Testis (tissue), 3 donors: Measurements from ENCODE around the gene BPIFA1. TPM values are rescaled to one million over a fixed set of nuclear protein-coding genes. Genes with fewer than 3 reads are reported as not detected.

ENCODE experiments used
- DNase-seq: peaks from one replicate; pipeline ENCODE4 v3.0.0-alpha.2; 2019
- H3K27ac ChIP-seq, 2 donors: fragments of 200-600 bp; sonication (generic); one replicate each; pipeline ENCODE4 v1.5.1; 2019
- H3K27me3 ChIP-seq: fragments of 200-600 bp; sonication (generic); one replicate; pipeline ENCODE4 v1.5.1; 2019
- H3K36me3 ChIP-seq: fragments of 200-600 bp; sonication (generic); one replicate; pipeline ENCODE4 v1.5.1; 2017; ENCODE audit warnings: low read depth; ENCODE audit errors: missing control alignments
- H3K4me1 ChIP-seq: fragments of 200-600 bp; sonication (generic); one replicate; pipeline ENCODE4 v1.5.1; 2019
- H3K4me3 ChIP-seq, 2 donors: fragments of 200-600 bp; sonication (generic); one replicate each; pipeline ENCODE4 v1.5.1; 2017 to 2019
- H3K9me3 ChIP-seq: fragments of 200-600 bp; sonication (generic); one replicate; pipeline ENCODE4 v1.5.1; 2017
- CTCF ChIP-seq, 3 experiments: fragments of 450-650 bp in 2 of 3; fragments of 200-600 bp in 1 of 3; sonication (generic) in 1 of 3; IDR thresholded peaks; one replicate each; pipeline ENCODE4 v1.5.1; 2016 to 2019; ENCODE audit warnings: antibody characterized with exemption in 3 of 3, mild to moderate bottlenecking in 2 of 3, moderate library complexity in 1 of 3
- POLR2A ChIP-seq: fragments of 450-650 bp; IDR thresholded peaks from one replicate; pipeline ENCODE4 v1.6.1; 2017; ENCODE audit warnings: antibody characterized with exemption, mild to moderate bottlenecking, moderate library complexity
- WGBS, 2 donors: methylation state at CpG; one replicate each; pipeline ENCODE4 v1.1.5; 2018; 5-methylcytosine and 5-hydroxymethylcytosine counted together
- intact Hi-C: fragments of 100-400 bp; cut with DNase I; formaldehyde crosslinking; loops from one replicate; pipeline ENCODE4 v1.15.1; 2023; ENCODE audit warnings: low total_unique reads
- polyA plus RNA-seq: library from polyadenylated mRNA; stranded (reverse); fragments of 350-450 nt; fragmentation: Illumina TruSeq; extraction: RNeasy Lipid Tissue Mini Kit (QIAGEN cat#74804); gene quantifications from one replicate; pipeline ENCODE4 v1.2.3, GENCODE V29; 2014; ENCODE audit warnings: low read depth, low replicate concordance; ENCODE audit not compliant: insufficient read depth
- total RNA-seq, 2 donors: library from RNA; depleted of rRNA; stranded (reverse); fragments of >200 nt; gene quantifications; one replicate each; pipeline ENCODE4 v1.2.3, GENCODE V29; 2016

Gene BPIFA1
- total and polyA plus RNA-seq, 3 donors from 2014 or later: 1.6 TPM; not detected in 2

- intact Hi-C loops: no loop called here
- H3K4me1 ChIP-seq: no peaks in the 10 kb centered on the region
- DNase-seq: no peak
- no peaks in the 10 kb centered on the region for H3K36me3 ChIP-seq
- WGBS, 2 donors: 85 to 89% methylated on average over 3 to 4 of the region's 4 CpGs
- no peaks in the 10 kb centered on the region for H3K27me3 ChIP-seq
- TF ChIP-seq POLR2A (no peak), CTCF (IDR thresholded peaks at IDR 0.05) (no peak)
- H3K27ac ChIP-seq: no peak overlapping the region
- H3K9me3 ChIP-seq: no peaks in the 10 kb centered on the region
- no peak overlapping the region for H3K4me3 ChIP-seq
Observed at GRCh38 chr20:33284284-33284683, 48.5 kb downstream of the BPIFA1 start.

GRCh38 chr20:33284937-33285336 lies 49.1 kb downstream of the BPIFA1 start:
- TF ChIP-seq POLR2A (no peak), CTCF (IDR thresholded peaks at IDR 0.05) (no peak)

GRCh38 chr20:33285861-33286495 lies 50.2 kb downstream of the BPIFA1 start:
- Histone ChIP-seq H3K27ac (no peak overlapping the region), H3K27me3 (no peaks in the 10 kb centered on the region), H3K9me3 (no peaks in the 10 kb centered on the region), H3K36me3 (no peaks in the 10 kb centered on the region), H3K4me3 (no peak overlapping the region), H3K4me1 (no peaks in the 10 kb centered on the region)
- no peak for DNase-seq
- WGBS, 2 donors: 73 to 75% methylated on average over 8 to 10 of the region's 10 CpGs
- intact Hi-C loops: no loop called here
- TF ChIP-seq POLR2A (no peak), CTCF (IDR thresholded peaks at IDR 0.05) (no peak)

More at GRCh38 chr20:33284937-33285336, 49.1 kb downstream of the BPIFA1 start:
- Histone ChIP-seq H3K4me3 (no peak overlapping the region), H3K4me1 (no peaks in the 10 kb centered on the region), H3K9me3 (no peaks in the 10 kb centered on the region), H3K27ac (no peak overlapping the region), H3K27me3 (no peaks in the 10 kb centered on the region), H3K36me3 (no peaks in the 10 kb centered on the region)
- no peak for DNase-seq
- WGBS, 2 donors: 78 to 83% methylated on average over 2 of the region's 2 CpGs
- intact Hi-C loops: no loop called here

GRCh38 chr20:33287884-33288283 lies 52.1 kb downstream of the BPIFA1 start:
- no peaks in the 10 kb centered on the region for H3K4me1 ChIP-seq
- no peaks in the 10 kb centered on the region for H3K9me3 ChIP-seq
- TF ChIP-seq POLR2A: no peak
- TF ChIP-seq CTCF (IDR thresholded peaks at IDR 0.05): no peak
- H3K36me3 ChIP-seq: no peaks in the 10 kb centered on the region
- DNase-seq: no peak
- no peak overlapping the region for H3K4me3 ChIP-seq
- no peaks in the 10 kb centered on the region for H3K27me3 ChIP-seq
- intact Hi-C loops: no loop called here
- H3K27ac ChIP-seq: no peak overlapping the region

- no peak overlapping the region for H3K4me3 ChIP-seq
- no peaks in the 10 kb centered on the region for H3K36me3 ChIP-seq
- H3K27ac ChIP-seq: no peak overlapping the region
- H3K9me3 ChIP-seq: no peaks in the 10 kb centered on the region
- DNase-seq: no peak
- intact Hi-C loops: loop anchor here (10.0 kb wide), 1 partner anchor 386 kb away; no protein-coding TSS in a partner anchor
- WGBS, 2 donors: 94 to 96% methylated on average over 7 to 13 of the region's 13 CpGs
- H3K4me1 ChIP-seq: no peaks in the 10 kb centered on the region
- no peaks in the 10 kb centered on the region for H3K27me3 ChIP-seq
- TF ChIP-seq POLR2A (no peak), CTCF (IDR thresholded peaks at IDR 0.05) (no peak)
Observed at GRCh38 chr20:33290852-33291251, 55.1 kb downstream of the BPIFA1 start.
